Measurements from ENCODE around the gene KAZN.

- no peak for TF ChIP-seq CTCF (IDR thresholded peaks at IDR 0.05)
- no peak for TF ChIP-seq POLR2A (IDR thresholded peaks at IDR 0.05)
Observed at GRCh38 chr1:15095496-15095875, 497.0 kb downstream of the KAZN start.

Measured in body of pancreas (tissue), 4 donors.